GM21717 (cell line): Measurements from ENCODE around the gene VARS1.
"Not testable (repeated sequence)": the region's sequence is repeated elsewhere in the genome, so short reads cannot be mapped to it uniquely, and the experiment has no call there.

Experiments used
- ATAC-seq: cut with Tn5 transposase; IDR thresholded peaks from one replicate; pipeline ENCODE4 v1.9.1; 2021; ENCODE audit warnings: mild to moderate bottlenecking, moderate library complexity; ENCODE audit not compliant: unreplicated experiment

VARS1 gene

GRCh38 chr6:31795616-31796298 is at the start of gene VARS1:
TSS of gene VARS1 (minus strand) at chr6:31795752. CDS start at chr6:31795217, 535 bp downstream.
- ATAC-seq: peak; percentile 54

GRCh38 chr6:31844507-31844906 is 49.0 kb upstream of the VARS1 start:
- ATAC-seq: no peak

GRCh38 chr6:31842053-31842452 is 46.5 kb upstream of the VARS1 start:
- no peak for ATAC-seq

- ATAC-seq: not testable (repeated sequence)
Observed at GRCh38 chr6:31839779-31840126, 44.2 kb upstream of the VARS1 start.

- ATAC-seq: no peak
Observed at GRCh38 chr6:31838968-31839367, 43.4 kb upstream of the VARS1 start.

GRCh38 chr6:31838114-31838553 is 42.6 kb upstream of the VARS1 start:
- not testable (repeated sequence) for ATAC-seq

- ATAC-seq: no peak
Observed at GRCh38 chr6:31837369-31838113, 42.0 kb upstream of the VARS1 start.

GRCh38 chr6:31836474-31837368 is 41.2 kb upstream of the VARS1 start:
- no peak for ATAC-seq

GRCh38 chr6:31836047-31836473 is 40.5 kb upstream of the VARS1 start:
- ATAC-seq: no peak

- peak; percentile 31 for ATAC-seq
Observed at GRCh38 chr6:31834367-31835250, 39.1 kb upstream of the VARS1 start.

GRCh38 chr6:31831350-31832215 is 36.0 kb upstream of the VARS1 start:
- no peak for ATAC-seq

- ATAC-seq: no peak
Observed at GRCh38 chr6:31830886-31831335, 35.4 kb upstream of the VARS1 start.

- ATAC-seq: no peak
Observed at GRCh38 chr6:31829633-31830283, 34.2 kb upstream of the VARS1 start.

GRCh38 chr6:31827286-31828079 is 31.9 kb upstream of the VARS1 start, which contains the start of gene HSPA1B:
TSS of gene HSPA1B (plus strand) at chr6:31827738. CDS start at chr6:31827951, 213 bp downstream.
- peak; percentile 59 for ATAC-seq

- no peak for ATAC-seq
Observed at GRCh38 chr6:31826793-31827285, 31.3 kb upstream of the VARS1 start.

GRCh38 chr6:31825553-31825952 is 30.0 kb upstream of the VARS1 start:
- no peak for ATAC-seq

GRCh38 chr6:31823592-31824196 is 28.1 kb upstream of the VARS1 start:
- not testable (repeated sequence) for ATAC-seq
